K562 (cell line): Measurements from ENCODE around the gene RNU11. TPM values are rescaled to one million over a fixed set of nuclear protein-coding genes. Genes with fewer than 3 reads are reported as not detected.

ENCODE experiments used
- ATAC-seq: fragments of 200-7000 bp; cut with Tn5 transposase; 3 replicates; pipeline ENCODE4 v1.9.1; 2020; ENCODE audit warnings: moderate library complexity
- BruUV-seq: library from RNA; stranded (reverse); fragments of 400-500 nt; replicated peaks from 2 replicates; lab custom pipeline; 2021; lab: Mats Ljungman, UMichigan
- CTCF ChIA-PET: fragments of 300-600 bp; formaldehyde crosslinking; extraction: SDS; loops from one replicate; lab custom pipeline; 2021; ENCODE audit warnings: low intra/inter-chr PET ratio; lab: Yijun Ruan, JAX
- POLR2A ChIA-PET: fragments of 300-600, 350-650 bp; sonication (Branson Sonifier 250); formaldehyde crosslinking; extraction: SDS; loops from one replicate; lab custom pipeline; 2021; ENCODE audit warnings: antibody characterized with exemption, inconsistent platforms; lab: Yijun Ruan, JAX
- DNase-seq, 4 experiments: peaks; one replicate each; pipeline versions ENCODE4 v3.0.0 to v3.0.0-alpha.2; 2011 to 2018; ENCODE audit warnings: low spot score in 3 of 4, mixed read lengths in 3 of 4; ENCODE audit errors: extremely low read depth in 1 of 4
- FAIRE-seq: peaks from 2 replicates; lab custom pipeline; 2011; peaks lifted over from hg19 to GRCh38; lab: Jason Lieb, UNC
- H2AFZ ChIP-seq: 2 replicates; pipeline ENCODE4 v1.6.0; 2011; ENCODE audit warnings: low read depth, low read length, control low read depth, inconsistent platforms
- H3K27ac ChIP-seq: fragments of 200-600 bp; 3 replicates; pipeline ENCODE4 v1.8.0; 2011; ENCODE audit warnings: low read depth, mild to moderate bottlenecking, control low read depth, inconsistent platforms, low read length, moderate library complexity, mixed read lengths; ENCODE audit errors: extremely low read depth
- H3K27me3 ChIP-seq, 2 experiments: fragments of 300-600 bp in 1 of 2; 2 replicates in 1 of 2; 3 replicates in 1 of 2; pipeline versions ENCODE4 v1.6.0 to v1.8.0; 2011; ENCODE audit warnings: inconsistent platforms in 2 of 2, low read length in 2 of 2, mild to moderate bottlenecking in 1 of 2, mixed read lengths in 1 of 2, moderate library complexity in 1 of 2; ENCODE audit not compliant: control insufficient read depth in 2 of 2, insufficient read depth in 2 of 2
- H3K36me3 ChIP-seq: fragments of 300-600 bp; 3 replicates; pipeline ENCODE4 v1.8.0; 2011; ENCODE audit warnings: mild to moderate bottlenecking, low read length, inconsistent platforms; ENCODE audit not compliant: control insufficient read depth, insufficient read depth
- H3K4me1 ChIP-seq, 2 experiments: fragments of 200-600 bp in 1 of 2; replicated peaks in 1 of 2; 2 replicates in 1 of 2; 3 replicates in 1 of 2; pipeline versions ENCODE4 v1.5.1 to v1.8.0; 2011; ENCODE audit warnings: inconsistent platforms in 2 of 2, low read length in 2 of 2, mild to moderate bottlenecking in 1 of 2, mixed read lengths in 1 of 2, moderate library complexity in 1 of 2; ENCODE audit not compliant: control insufficient read depth in 2 of 2, insufficient read depth in 2 of 2
- H3K4me2 ChIP-seq: 2 replicates; pipeline ENCODE4 v1.6.1; 2011; ENCODE audit warnings: low read length, control low read depth, inconsistent platforms, mixed read lengths; ENCODE audit not compliant: insufficient read depth
- H3K4me3 ChIP-seq: fragments of 200-600 bp; sonication (generic), shearing (Covaris generic); 2 replicates; pipeline ENCODE4 v1.5.1; 2016; ENCODE audit warnings: control low read depth, inconsistent platforms
- H3K79me2 ChIP-seq: fragments of 200-600 bp; 3 replicates; pipeline ENCODE4 v1.8.0; 2011; ENCODE audit warnings: low read length, inconsistent platforms; ENCODE audit not compliant: control insufficient read depth, insufficient read depth
- H3K9ac ChIP-seq, 2 experiments: 2 replicates each; pipeline versions ENCODE4 v1.6.0 to v1.6.1; 2011; ENCODE audit warnings: low read depth in 2 of 2, low read length in 2 of 2, control low read depth in 1 of 2, inconsistent platforms in 1 of 2, mild to moderate bottlenecking in 1 of 2, mixed read lengths in 1 of 2; ENCODE audit not compliant: insufficient read depth in 1 of 2
- H3K9me1 ChIP-seq: one replicate; pipeline ENCODE4 v1.6.0; 2011; ENCODE audit warnings: inconsistent platforms, mild to moderate bottlenecking, low read length, moderate library complexity; ENCODE audit not compliant: control insufficient read depth, insufficient read depth
- H3K9me3 ChIP-seq: replicated peaks from 2 replicates; pipeline ENCODE4 v1.5.1; 2011; ENCODE audit warnings: low read depth, low read length, inconsistent platforms; ENCODE audit not compliant: control insufficient read depth, insufficient read depth
- H4K20me1 ChIP-seq: replicated peaks from 2 replicates; pipeline ENCODE4 v1.6.1; 2011; ENCODE audit warnings: low read length, inconsistent platforms, mixed read lengths; ENCODE audit not compliant: control insufficient read depth, insufficient read depth
- HNRNPK ChIP-seq: fragments of 200-400 bp; formaldehyde crosslinking; IDR thresholded peaks from one replicate; pipeline ENCODE4 v1.6.1; 2018; ENCODE audit warnings: mild to moderate bottlenecking, low read depth, low read length; ENCODE audit not compliant: poor library complexity, severe bottlenecking
- RFX1 ChIP-seq: fragments of 450-650 bp; IDR thresholded peaks from 2 replicates; pipeline ENCODE4 v1.6.1; 2016; ENCODE audit warnings: mild to moderate bottlenecking, moderate library complexity
- TAF1 ChIP-seq: IDR thresholded peaks from 2 replicates; pipeline ENCODE4 v1.6.1; 2011; ENCODE audit warnings: mild to moderate bottlenecking, low read length, moderate library complexity; ENCODE audit not compliant: insufficient read depth, control insufficient read depth, severe bottlenecking; ENCODE audit errors: extremely low read depth
- TFAP4 ChIP-seq: sonication (generic); formaldehyde crosslinking; IDR thresholded peaks from 2 replicates; pipeline ENCODE4 v1.8.0; 2022; ENCODE audit warnings: missing genetic modification reagents, mild to moderate bottlenecking, moderate library complexity, borderline replicate concordance
- ZNF124 ChIP-seq: sonication (generic); formaldehyde crosslinking; IDR thresholded peaks from 2 replicates; pipeline ENCODE4 v1.8.1; 2022; ENCODE audit warnings: missing genetic modification reagents
- ZNF398 ChIP-seq: fragments of 250-450 bp; sonication (Bioruptor Pico); IDR thresholded peaks from 2 replicates; pipeline ENCODE4 v1.8.0; 2021; ENCODE audit warnings: moderate library complexity, mild to moderate bottlenecking, inconsistent platforms
- WGBS: fragments of 100-300 bp; shearing (Covaris generic); methylation state at CpG from one replicate; pipeline ENCODE4 v1.1.6; 2016; ENCODE audit warnings: low coverage, mixed read lengths; ENCODE audit not compliant: insufficient coverage; ENCODE audit errors: missing lambda C conversion rate; 5-methylcytosine and 5-hydroxymethylcytosine counted together
- in situ Hi-C: fragments of 300-500 bp; cut with MboI; formaldehyde crosslinking; loops from 4 replicates; pipeline ENCODE4 v1.15.0; 2018; ENCODE audit warnings: inconsistent platforms, mixed read lengths
- intact Hi-C: fragments of 100-400 bp; cut with micrococcal nuclease; formaldehyde crosslinking; loops from 2 replicates; pipeline ENCODE4 v1.14.2; 2022
- polyA plus RNA-seq, 8 experiments: library from polyadenylated mRNA; depleted of rRNA in 4 of 8; stranded (reverse) in 5 of 8; unstranded in 3 of 8; fragments of >200 nt; fragmentation: Nextera tagmentation in 2 of 8; fragmentation: Illumina TruSeq in 1 of 8; extraction: Ambion mirVana in 2 of 8; extraction: Trizol in 1 of 8; gene quantifications; 2 replicates each; pipeline versions ENCODE4 v1.2.1 to v1.2.3, GENCODE V29; 2011 to 2014; ENCODE audit warnings: inconsistent platforms in 1 of 8, missing spikeins in 1 of 8
- total RNA-seq, 7 experiments: library from RNA; depleted of rRNA in 6 of 7; stranded (reverse); fragments of >200 nt in 6 of 7; fragmentation: Illumina TruSeq in 2 of 7; extraction: Trizol in 2 of 7; gene quantifications; 2 replicates each; pipeline versions ENCODE4 v1.2.1 to v1.2.3, GENCODE V29; 2011 to 2021; ENCODE audit warnings: low replicate concordance in 1 of 7
- TF ChIP-seq, protein P1 (sequence below), 2 experiments: fragments of 450-650 bp; IDR thresholded peaks; 2 replicates each; pipeline ENCODE4 v1.6.1; 2016; ENCODE audit warnings: mild to moderate bottlenecking in 2 of 2, borderline replicate concordance in 1 of 2, low read depth in 1 of 2, moderate library complexity in 1 of 2

The RNU11 gene
- total and polyA plus RNA-seq, 9 of the 15 experiments (the other 6 are each of a cell fraction or from before 2014, with no cell fraction given): not detected

GRCh38 chr1:28648008-28648473, 359 bp upstream of the RNU11 start:
- FAIRE-seq (peak; percentile 94), DNase-seq (peak; percentile 83 to 97 (median 90)), ATAC-seq (peak; percentile 87)
- Histone ChIP-seq H4K20me1 (no peaks in the 10 kb centered on the region), H3K4me2 (peak overlapping the region; percentile 88), H3K36me3 (no peaks in the 10 kb centered on the region), H3K27ac (peak overlapping the region; percentile 95), H3K4me3 (peak overlapping the region; percentile 28), H3K9me3 (no peaks in the 10 kb centered on the region), H3K27me3 (no peaks in the 10 kb centered on the region), H3K9me1 (no peaks in the 10 kb centered on the region), H3K79me2 (peaks cover 19% of the 10 kb centered on the region), H3K4me1 (peaks cover 28 to 34% of the 10 kb centered on the region in 2 experiments; a peak in 4 of 5 replicates), H2AFZ (peak overlapping the region; percentile 86), H3K9ac (peak overlapping the region; percentile 84 to 88)
- intact Hi-C loops: loop anchor here (1.0 to 10.0 kb wide), 8 partner anchors 21 to 554 kb away; partner anchors contain the start of genes ATP5IF1, DNAJC8, GMEB1 and SRSF4
- CTCF ChIA-PET: interaction anchor here (0.6 to 1.2 kb wide), 2 partner anchors 49 to 89 kb away, joined by 3 read pairs; partner anchors contain the start of gene YTHDF2
- in situ Hi-C loops: loop anchor here (5.0 kb wide), 1 partner anchor 219 kb away; no protein-coding TSS in a partner anchor
- POLR2A ChIA-PET: interaction anchor here (0.6 to 4.4 kb wide), 129 partner anchors 8 to 922 kb away, joined by 3 to 240 read pairs (median 5); partner anchors contain the start of genes ATP5IF1, EYA3, FAM76A and GMEB1
- no TSS peak for BruUV-seq
- under 1% methylated on average over 18 of the region's 18 CpGs for WGBS
- TF ChIP-seq HNRNPK: no peak
- peak; percentile 8; the same call in 1 of the 2 replicates for TF ChIP-seq TFAP4
- TF ChIP-seq, protein P1, sequence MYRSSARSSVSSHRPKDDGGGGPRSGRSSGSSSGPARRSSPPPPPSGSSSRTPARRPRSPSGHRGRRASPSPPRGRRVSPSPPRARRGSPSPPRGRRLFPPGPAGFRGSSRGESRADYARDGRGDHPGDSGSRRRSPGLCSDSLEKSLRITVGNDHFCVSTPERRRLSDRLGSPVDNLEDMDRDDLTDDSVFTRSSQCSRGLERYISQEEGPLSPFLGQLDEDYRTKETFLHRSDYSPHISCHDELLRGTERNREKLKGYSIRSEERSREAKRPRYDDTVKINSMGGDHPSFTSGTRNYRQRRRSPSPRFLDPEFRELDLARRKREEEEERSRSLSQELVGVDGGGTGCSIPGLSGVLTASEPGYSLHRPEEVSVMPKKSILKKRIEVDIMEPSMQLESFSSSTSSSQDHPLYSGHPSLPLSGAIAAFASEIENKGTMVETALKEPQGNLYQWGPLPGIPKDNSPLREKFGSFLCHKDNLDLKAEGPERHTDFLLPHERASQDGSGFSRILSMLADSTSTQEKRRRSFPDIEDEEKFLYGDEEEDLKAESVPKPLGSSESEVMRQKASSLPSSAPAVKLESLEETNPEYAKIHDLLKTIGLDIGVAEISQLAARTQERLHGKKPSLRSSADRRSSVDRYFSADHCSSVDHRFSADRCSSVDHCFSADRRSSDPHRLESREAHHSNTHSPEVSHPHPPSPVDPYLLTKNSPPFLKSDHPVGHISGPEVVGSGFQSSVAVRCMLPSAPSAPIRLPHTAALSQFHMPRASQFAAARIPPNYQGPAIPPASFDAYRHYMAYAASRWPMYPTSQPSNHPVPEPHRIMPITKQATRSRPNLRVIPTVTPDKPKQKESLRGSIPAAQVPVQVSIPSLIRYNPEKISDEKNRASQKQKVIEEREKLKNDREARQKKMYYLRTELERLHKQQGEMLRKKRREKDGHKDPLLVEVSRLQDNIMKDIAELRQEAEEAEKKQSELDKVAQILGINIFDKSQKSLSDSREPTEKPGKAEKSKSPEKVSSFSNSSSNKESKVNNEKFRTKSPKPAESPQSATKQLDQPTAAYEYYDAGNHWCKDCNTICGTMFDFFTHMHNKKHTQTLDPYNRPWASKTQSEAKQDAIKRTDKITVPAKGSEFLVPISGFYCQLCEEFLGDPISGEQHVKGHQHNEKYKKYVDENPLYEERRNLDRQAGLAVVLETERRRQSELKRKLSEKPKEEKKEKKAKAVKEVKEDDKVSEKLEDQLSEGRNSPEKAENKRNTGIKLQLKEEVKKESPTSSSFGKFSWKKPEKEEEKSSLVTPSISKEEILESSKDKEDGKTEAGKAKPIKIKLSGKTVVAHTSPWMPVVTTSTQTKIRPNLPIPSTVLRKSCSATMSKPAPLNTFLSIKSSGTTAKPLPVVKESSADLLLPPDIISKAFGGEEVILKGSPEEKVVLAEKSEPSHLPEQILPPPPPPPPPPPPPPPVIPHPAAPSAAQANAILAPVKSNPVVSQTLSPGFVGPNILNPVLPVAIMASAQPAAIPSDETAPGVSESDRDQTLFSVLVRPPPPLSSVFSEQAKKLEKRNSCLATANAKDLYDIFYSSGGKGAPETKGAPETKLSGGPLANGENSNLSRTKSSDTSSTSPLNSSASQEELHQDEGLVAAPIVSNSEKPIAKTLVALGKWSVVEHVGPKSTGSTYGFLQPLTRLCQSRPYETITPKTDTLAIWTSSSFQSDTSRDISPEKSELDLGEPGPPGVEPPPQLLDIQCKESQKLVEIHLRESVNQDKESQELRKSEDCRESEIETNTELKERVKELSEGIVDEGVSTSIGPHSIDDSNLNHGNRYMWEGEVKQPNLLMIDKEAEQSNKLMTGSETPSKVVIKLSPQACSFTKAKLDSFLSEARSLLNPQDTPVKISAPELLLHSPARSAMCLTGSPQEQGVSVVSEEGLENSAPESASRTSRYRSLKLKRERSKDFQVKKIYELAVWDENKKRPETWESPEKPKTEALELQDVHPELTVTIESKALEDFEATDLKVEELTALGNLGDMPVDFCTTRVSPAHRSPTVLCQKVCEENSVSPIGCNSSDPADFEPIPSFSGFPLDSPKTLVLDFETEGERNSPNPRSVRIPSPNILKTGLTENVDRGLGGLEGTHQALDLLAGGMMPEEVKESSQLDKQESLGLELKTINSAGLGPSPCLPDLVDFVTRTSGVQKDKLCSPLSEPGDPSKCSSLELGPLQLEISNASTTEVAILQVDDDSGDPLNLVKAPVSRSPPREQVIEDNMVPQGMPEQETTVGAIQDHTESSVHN (IDR thresholded peaks at IDR 0.05; ENCODE audit: borderline replicate concordance in 1 of 2, low read depth in 1 of 2): no peak
- TF ChIP-seq ZNF398 (CRISPR knock-in tag): no peak
- peak; percentile 52 for TF ChIP-seq TAF1
- TF ChIP-seq RFX1: no peak
- no peak for TF ChIP-seq ZNF124
